Thyroid gland (tissue), 4 donors: Measurements from ENCODE around the gene PDP2. TPM values are rescaled to one million over a fixed set of nuclear protein-coding genes. Genes with fewer than 3 reads are reported as not detected.

Experiments
- DNase-seq, 2 donors: peaks; one replicate each; pipeline ENCODE4 v3.0.0-alpha.2; 2019
- H3K27ac ChIP-seq, 3 donors: fragments of 200-600 bp; sonication (generic); 1 replicate in 2 of 3; 2 replicates in 1 of 3; pipeline ENCODE4 v1.5.1; 2016 to 2019; ENCODE audit warnings: mild to moderate bottlenecking in 1 of 3, moderate library complexity in 1 of 3
- H3K27me3 ChIP-seq: fragments of 200-600 bp; sonication (generic); one replicate; pipeline ENCODE4 v1.5.1; 2019
- H3K36me3 ChIP-seq, 2 donors: fragments of 200-600 bp; sonication (generic); one replicate each; pipeline ENCODE4 v1.5.1; 2016 to 2019
- H3K4me1 ChIP-seq, 2 donors: fragments of 200-600 bp; sonication (generic); one replicate each; pipeline ENCODE4 v1.5.1; 2017 to 2019
- H3K4me3 ChIP-seq, 3 donors: fragments of 200-600 bp; sonication (generic); replicated peaks in 1 of 3; 1 replicate in 2 of 3; 2 replicates in 1 of 3; pipeline ENCODE4 v1.5.1; 2016; ENCODE audit warnings: mild to moderate bottlenecking in 1 of 3
- H3K9me3 ChIP-seq: fragments of 200-600 bp; sonication (generic); one replicate; pipeline ENCODE4 v1.5.1; 2017
- POLR2A ChIP-seq, 2 donors: fragments of 450-650 bp; IDR thresholded peaks; one replicate each; pipeline ENCODE4 v1.6.1; 2017; ENCODE audit warnings: antibody characterized with exemption in 2 of 2, mild to moderate bottlenecking in 2 of 2, moderate library complexity in 1 of 2
- WGBS, 2 donors: methylation state at CpG; one replicate each; pipeline ENCODE4 v1.1.5; 2017; 5-methylcytosine and 5-hydroxymethylcytosine counted together
- intact Hi-C: fragments of 100-400 bp; cut with DNase I; formaldehyde crosslinking; loops from one replicate; pipeline ENCODE4 v1.15.1; 2023
- total RNA-seq, 4 donors: library from RNA; depleted of rRNA; stranded (reverse); fragments of >200 nt; gene quantifications; one replicate each; pipeline ENCODE4 v1.2.3, GENCODE V29; 2016
- TF ChIP-seq, protein P1 (sequence below), 6 experiments: fragments of 200-600 bp in 3 of 6; fragments of 450-650 bp in 3 of 6; sonication (generic) in 3 of 6; IDR thresholded peaks; one replicate each; pipeline ENCODE4 v1.5.1; 2016 to 2019; ENCODE audit warnings: antibody characterized with exemption in 6 of 6, mild to moderate bottlenecking in 2 of 6, inconsistent platforms in 1 of 6, moderate library complexity in 1 of 6

The PDP2 gene
- total RNA-seq, 4 donors from 2014 or later: 10.7 to 34.5 (median 26.9) TPM

DNA sequence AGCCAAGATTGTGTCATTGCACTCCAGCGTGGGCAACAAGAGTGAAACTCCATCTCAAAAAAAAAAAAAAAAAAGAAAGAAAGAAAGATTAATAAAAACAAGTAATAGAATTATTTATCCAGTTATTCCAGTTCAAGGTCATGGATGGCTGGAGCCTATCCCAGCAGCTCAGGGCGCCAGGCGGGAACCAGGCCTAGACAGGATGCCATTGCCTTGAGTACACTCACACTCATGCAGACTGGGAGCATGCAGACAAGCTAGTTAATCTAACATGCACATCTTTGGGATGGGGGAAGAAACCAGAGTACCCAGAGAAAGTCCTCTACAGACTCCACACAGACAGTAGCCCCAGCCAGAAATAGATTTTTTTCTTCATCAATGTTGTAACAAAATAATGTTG lies 17.9 kb downstream of the PDP2 start:
- Histone ChIP-seq H3K4me1 (peaks cover 59 to 77% of the 10 kb centered on the region in 2 donors), H3K4me3 (no peak overlapping the region), H3K36me3 (no peaks in the 10 kb centered on the region), H3K27me3 (no peaks in the 10 kb centered on the region), H3K9me3 (no peaks in the 10 kb centered on the region), H3K27ac (peak overlapping the region; percentile 89 to 98 (median 96))
- TF ChIP-seq, protein P1, sequence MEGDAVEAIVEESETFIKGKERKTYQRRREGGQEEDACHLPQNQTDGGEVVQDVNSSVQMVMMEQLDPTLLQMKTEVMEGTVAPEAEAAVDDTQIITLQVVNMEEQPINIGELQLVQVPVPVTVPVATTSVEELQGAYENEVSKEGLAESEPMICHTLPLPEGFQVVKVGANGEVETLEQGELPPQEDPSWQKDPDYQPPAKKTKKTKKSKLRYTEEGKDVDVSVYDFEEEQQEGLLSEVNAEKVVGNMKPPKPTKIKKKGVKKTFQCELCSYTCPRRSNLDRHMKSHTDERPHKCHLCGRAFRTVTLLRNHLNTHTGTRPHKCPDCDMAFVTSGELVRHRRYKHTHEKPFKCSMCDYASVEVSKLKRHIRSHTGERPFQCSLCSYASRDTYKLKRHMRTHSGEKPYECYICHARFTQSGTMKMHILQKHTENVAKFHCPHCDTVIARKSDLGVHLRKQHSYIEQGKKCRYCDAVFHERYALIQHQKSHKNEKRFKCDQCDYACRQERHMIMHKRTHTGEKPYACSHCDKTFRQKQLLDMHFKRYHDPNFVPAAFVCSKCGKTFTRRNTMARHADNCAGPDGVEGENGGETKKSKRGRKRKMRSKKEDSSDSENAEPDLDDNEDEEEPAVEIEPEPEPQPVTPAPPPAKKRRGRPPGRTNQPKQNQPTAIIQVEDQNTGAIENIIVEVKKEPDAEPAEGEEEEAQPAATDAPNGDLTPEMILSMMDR (IDR thresholded peaks at IDR 0.05): no peak
- no peak for TF ChIP-seq POLR2A (IDR thresholded peaks at IDR 0.05)
- intact Hi-C loops: loop anchor here (10.0 kb wide), 1 partner anchor 287 kb away; the partner anchor contains the start of gene MATCAP1
- 34 to 37% methylated on average over 3 of the region's 3 CpGs for WGBS, 2 donors
- peak; percentile 80 to 87 for DNase-seq

DNA sequence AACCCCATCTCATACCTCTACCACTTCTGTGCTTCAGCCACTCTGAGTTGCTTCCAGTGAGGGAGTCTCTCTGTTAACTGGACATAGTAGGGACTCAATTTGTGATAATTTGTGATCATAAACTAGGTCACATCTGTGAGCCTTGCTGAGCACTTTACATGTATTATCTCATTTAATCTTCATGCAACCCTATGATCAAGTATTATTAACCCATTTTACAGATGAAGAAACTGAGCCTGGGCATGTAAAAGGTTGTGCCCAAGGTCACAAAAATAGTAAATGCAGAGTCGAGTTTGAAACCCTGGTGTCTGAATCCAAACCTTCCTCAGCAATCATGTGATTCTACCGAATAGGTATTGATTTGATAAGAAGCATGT lies 18.6 kb downstream of the PDP2 start:
- WGBS, 2 donors: 92 to 97% methylated on average over 2 of the region's 2 CpGs
- H3K9me3 ChIP-seq: no peaks in the 10 kb centered on the region
- intact Hi-C loops: loop anchor here (10.0 kb wide), 1 partner anchor 286 kb away; the partner anchor contains the start of gene MATCAP1
- H3K4me3 ChIP-seq: no peak overlapping the region
- H3K27ac ChIP-seq: peak overlapping the region; percentile 89 to 98 (median 96)
- no peaks in the 10 kb centered on the region for H3K36me3 ChIP-seq
- no peaks in the 10 kb centered on the region for H3K27me3 ChIP-seq
- TF ChIP-seq, protein P1 (IDR thresholded peaks at IDR 0.05): no peak
- TF ChIP-seq POLR2A (IDR thresholded peaks at IDR 0.05): no peak
- DNase-seq: no peak
- H3K4me1 ChIP-seq: peaks cover 59 to 84% of the 10 kb centered on the region in 2 donors

DNA sequence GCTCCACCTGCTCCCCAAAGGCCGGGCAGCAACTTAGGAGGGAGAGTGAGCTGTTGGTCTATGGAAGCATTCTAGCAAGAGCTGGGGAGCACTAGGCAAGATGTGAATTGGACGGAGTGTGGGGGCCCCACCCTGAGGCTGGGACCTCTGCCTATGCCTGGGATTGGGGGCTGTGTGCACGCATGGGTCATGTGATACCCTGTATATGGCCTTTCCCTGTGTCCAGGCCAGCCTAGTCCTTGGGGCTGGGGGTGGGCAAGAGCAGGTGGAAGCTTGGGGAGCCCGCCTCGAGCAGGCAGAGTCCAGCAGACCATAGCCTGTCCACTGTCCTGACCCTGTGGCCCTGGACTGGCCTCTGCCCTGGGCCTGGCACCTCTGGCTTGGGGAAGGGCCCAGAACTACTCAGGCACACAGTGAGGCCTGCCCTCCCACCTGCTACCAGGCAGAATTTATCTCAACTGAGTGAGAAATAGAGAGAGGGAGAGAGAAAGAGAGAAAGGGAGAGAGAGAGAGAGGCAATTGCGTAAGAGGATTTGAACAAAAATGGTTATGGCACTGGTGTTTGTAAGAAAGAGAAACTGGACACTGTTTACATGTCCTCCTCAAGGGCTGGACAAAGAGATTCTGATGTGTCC lies 19.1 kb downstream of the PDP2 start:
- Histone ChIP-seq H3K9me3 (no peaks in the 10 kb centered on the region), H3K36me3 (no peaks in the 10 kb centered on the region), H3K4me1 (peaks cover 61 to 89% of the 10 kb centered on the region in 2 donors), H3K4me3 (no peak overlapping the region), H3K27me3 (no peaks in the 10 kb centered on the region), H3K27ac (peak overlapping the region; percentile 89 to 98 (median 96))
- 79 to 83% methylated on average over 6 of the region's 6 CpGs for WGBS, 2 donors
- peak in 1 of 2 donors; percentile 38 for DNase-seq
- no peak for TF ChIP-seq POLR2A (IDR thresholded peaks at IDR 0.05)
- intact Hi-C loops: loop anchor here (10.0 kb wide), 1 partner anchor 285 kb away; the partner anchor contains the start of gene MATCAP1

DNA sequence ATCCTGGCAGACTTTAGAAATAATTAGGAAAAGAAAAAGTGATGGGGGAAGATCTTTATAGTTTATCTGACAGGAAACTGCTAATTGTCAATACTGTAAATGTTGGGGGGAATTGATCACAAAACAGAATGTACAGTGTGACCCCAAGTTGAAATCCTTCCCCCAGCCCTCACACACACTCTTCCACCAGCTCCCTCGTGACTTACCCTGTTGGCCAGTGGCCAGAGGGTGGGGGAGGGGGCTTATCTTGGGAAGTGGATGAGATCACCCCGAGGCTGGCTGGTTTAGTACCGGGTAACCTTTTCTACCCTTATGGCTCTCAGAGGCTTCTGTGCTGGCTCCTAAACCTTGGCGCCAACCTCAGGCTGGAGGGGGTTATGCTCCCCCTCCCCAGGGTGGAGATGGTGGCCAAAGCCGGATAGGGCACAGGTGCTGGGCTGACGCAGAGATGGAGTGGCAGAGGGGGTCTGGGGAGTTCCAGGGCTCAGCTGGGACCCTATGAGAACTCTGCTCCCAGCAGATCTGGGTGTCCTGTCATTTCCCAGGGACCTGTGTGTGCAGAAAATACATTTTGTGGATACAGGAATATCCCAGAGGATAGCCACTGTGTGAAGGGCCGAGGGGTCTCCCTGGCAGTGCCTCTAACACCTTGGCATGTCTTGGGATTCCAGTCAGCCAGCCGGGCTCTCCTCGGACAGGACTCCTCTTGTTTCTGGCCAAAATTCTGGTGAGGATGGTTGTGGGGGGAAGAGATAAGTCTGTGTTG lies 19.8 kb downstream of the PDP2 start:
- intact Hi-C loops: loop anchor here (10.0 kb wide), 1 partner anchor 285 kb away; the partner anchor contains the start of gene MATCAP1
- 18 to 23% methylated on average over 6 to 8 of the region's 9 CpGs for WGBS, 2 donors
- DNase-seq: peak; percentile 93 to 96
- Histone ChIP-seq H3K27ac (peak overlapping the region; percentile 89 to 98 (median 96)), H3K27me3 (no peaks in the 10 kb centered on the region), H3K36me3 (no peaks in the 10 kb centered on the region), H3K4me1 (peaks cover 68 to 96% of the 10 kb centered on the region in 2 donors), H3K9me3 (no peaks in the 10 kb centered on the region), H3K4me3 (no peak overlapping the region)
- TF ChIP-seq POLR2A (IDR thresholded peaks at IDR 0.05): peak; percentile 8 to 51
- TF ChIP-seq, protein P1 (IDR thresholded peaks at IDR 0.05): no peak

DNA sequence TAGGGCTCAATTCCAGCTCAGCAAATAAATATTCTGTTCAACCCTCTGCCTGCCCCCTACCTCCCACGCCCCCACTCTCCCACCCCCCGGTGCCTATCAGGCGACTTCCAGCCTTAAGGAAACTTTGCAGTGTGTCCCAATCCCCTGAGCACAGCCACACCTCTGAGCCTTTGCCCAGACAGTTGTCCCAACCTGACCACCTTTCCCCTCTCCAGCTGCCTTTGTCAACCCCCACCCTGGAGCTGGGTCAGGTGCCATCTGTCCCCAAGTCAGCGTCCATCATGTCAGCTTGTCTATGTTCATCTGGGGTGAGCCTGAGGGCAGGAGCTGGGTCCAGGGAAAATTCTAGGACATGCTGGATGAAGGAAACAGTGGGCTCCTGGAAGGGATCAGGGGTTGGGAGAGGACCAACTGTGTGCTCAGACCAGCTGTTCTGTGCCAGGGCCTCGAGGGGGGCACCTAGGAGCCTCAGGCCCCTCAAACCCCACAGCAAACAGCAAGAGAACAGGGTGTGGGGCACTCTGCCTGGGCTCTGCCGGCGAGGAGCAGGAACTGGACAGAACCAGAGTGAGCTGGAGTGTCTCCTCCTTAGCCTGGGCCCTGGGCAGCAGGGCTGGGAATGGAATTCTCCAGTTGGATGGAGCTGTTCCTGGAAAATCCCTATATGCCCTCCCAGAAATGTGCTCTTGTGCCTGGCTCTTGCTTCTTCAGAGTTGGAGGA lies 20.6 kb downstream of the PDP2 start:
- WGBS, 2 donors: 38 to 44% methylated on average over 4 to 7 of the region's 7 CpGs
- TF ChIP-seq, protein P1 (IDR thresholded peaks at IDR 0.05): no peak
- TF ChIP-seq POLR2A (IDR thresholded peaks at IDR 0.05): peak in 1 of 2 donors; percentile 52
- H3K27ac ChIP-seq: peak overlapping the region; percentile 89 to 98 (median 96)
- H3K36me3 ChIP-seq: no peaks in the 10 kb centered on the region
- intact Hi-C loops: no loop called here
- H3K9me3 ChIP-seq: no peaks in the 10 kb centered on the region
- peaks cover 75 to 99% of the 10 kb centered on the region in 2 donors for H3K4me1 ChIP-seq
- H3K27me3 ChIP-seq: no peaks in the 10 kb centered on the region
- no peak overlapping the region for H3K4me3 ChIP-seq
- DNase-seq: peak; percentile 79 to 84
